ENCODE results near the gene FGGY.

- TF ChIP-seq CTCF (IDR thresholded peaks at IDR 0.05), result no peak
- TF ChIP-seq POLR2A (IDR thresholded peaks at IDR 0.05), result no peak
These were observed 370.1 kb downstream of the FGGY start for GRCh38 chr1:59667020-59667419.

Measured in uterus (tissue), 2 donors.